ENCODE results near the gene EVC2.

GRCh38 chr4:5678977-5679376 is 29.4 kb downstream of the EVC2 start:
- no peak for TF ChIP-seq CTCF (conservative IDR thresholded peaks at IDR 0.05; ENCODE audit: low read length)
- TF ChIP-seq EZH2phosphoT487 (IDR thresholded peaks at IDR 0.05; ENCODE audit: borderline replicate concordance) = no peak
